DMS153 treated with DMSO at 0.1 percent for 48 hours (cell line): Measurements from ENCODE around the gene TSPAN6.

Experiments used
- DNase-seq: peaks from one replicate; lab custom pipeline; 2025; ENCODE audit not compliant: unreplicated experiment; lab: John Stamatoyannopoulos, UW

TSPAN6 gene

DNA sequence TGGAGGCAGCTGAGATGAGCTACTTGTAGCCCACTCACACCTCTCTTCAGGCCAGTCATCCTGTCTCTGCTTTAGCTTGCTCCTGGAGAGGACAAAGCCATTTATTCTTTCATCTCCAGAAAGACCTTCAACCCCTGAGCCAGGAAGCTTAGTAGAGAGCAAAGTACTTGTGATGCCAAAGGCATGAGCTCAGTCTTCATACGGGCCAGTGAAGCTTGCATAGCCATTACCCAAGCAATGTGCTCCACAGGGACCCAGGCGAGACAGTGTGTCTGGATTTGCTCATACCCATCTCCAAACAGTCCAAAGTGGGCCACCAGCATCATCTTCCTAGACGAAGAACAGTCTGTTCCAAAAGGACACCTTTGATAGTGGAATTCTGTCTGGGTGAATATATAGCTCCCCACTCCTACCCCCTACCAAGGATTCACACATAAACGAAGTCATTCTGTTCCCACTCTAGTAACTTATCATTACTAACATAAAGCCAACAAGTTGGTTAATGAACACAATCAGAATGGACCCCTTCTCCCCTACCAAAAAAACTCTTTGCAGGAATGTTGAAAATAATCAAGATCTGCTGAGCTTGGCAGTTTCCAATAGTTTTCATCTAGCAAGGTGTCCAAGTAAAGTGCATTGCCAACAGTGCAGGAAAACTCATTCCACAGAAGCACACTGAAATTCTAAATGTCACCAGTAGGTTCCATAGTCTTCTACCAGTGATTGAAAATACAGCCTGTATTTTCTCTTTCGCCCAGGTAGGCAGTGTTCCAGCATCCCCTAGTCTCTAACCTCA is 45.2 kb downstream of the TSPAN6 start:
- DNase-seq, result no peak

DNA sequence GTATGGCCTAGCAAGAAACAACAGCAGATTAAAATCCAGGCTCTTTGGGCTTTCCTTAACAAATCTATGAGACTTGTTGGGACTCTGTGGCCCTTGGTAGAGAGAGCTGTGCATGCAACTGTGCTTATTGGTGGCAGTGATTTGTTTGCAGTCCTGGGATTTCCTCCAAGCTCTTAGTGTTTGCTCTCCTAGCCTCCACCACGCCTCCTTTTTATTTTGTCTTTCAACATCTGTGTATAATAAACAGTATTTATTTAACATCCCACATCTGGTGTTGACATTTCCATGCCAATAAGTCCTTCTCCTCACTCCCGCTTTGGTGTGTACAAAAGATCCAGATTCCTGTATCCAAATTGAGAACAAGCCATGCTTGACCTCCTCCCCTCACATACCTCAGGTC is 48.7 kb downstream of the TSPAN6 start:
- no peak for DNase-seq

DNA sequence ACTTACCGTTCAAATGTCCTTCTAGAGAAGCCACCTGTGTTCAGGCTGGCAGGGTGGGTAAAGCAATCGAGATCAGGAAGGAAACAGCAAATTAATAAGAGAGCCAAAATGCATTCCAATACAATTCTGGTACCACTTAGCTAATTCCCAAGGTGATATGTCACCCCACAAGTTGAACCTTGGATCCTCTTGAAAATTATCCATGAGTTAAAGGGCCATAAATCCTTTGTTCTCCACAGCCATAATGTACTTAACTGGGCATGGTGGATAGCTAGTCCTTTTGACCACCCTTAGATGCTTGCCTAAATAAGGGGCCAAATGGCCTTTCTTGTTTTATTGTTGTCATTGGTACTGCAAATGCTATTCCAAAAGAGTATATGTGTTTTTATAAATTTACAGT is 49.9 kb downstream of the TSPAN6 start:
- no peak for DNase-seq

DNA sequence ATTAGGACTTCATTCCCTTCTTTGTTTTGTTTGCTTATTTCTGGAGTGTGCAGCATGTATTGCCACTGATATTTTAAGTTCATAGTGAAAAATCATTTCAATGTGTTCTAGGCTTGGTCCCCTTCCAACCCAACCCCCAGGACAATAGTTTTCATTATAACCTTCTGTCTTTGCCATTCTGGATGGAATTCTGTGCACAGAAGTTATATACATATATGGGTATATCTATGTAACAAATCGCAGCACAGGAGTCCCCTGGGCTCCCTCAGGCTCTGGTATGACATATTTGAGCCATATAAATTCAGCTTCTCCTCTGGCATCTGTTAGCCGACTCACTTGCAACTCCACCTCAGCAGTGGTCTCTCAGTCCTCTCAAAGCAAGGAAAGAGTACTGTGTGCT is 52.0 kb downstream of the TSPAN6 start, which contains the start of gene TNMD:
Gene TNMD, plus strand, starts transcription at position 326 of the 400 bp plus-strand sequence. CDS start 83 bp downstream, outside the sequence.
- DNase-seq, result no peak
